ENCODE measurements around the gene DIPK1A.

The DIPK1A gene

GRCh38 chr1:92953491-92953890 lies 7.8 kb downstream of the DIPK1A start:
- peak in 1 of 2 donors; percentile 29 for DNase-seq (ENCODE audit: low read depth in 2 of 2)

DNA sequence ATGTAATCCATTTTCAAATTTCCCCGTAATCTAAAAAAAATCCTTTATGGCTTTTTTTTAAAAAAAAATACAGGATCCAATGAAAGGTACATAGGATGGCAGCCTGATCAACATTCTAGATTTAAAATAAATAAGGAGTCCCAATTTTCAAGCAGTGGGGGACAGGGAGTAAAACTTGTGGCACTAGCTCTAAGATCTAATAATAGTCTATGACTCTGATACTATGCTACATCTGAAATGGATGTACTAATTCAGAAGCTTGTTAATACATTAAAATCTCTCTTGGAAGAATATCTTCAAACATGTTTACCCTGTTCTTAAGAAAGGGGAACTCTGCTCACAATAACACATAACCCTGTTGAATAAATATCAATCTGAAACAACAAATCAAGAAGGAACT lies 8.5 kb downstream of the DIPK1A start:
- no peak for DNase-seq (ENCODE audit: low read depth in 2 of 2)

- DNase-seq (ENCODE audit: low read depth in 2 of 2): no peak
These were observed 10.1 kb downstream of the DIPK1A start for GRCh38 chr1:92951141-92951582.

DNA sequence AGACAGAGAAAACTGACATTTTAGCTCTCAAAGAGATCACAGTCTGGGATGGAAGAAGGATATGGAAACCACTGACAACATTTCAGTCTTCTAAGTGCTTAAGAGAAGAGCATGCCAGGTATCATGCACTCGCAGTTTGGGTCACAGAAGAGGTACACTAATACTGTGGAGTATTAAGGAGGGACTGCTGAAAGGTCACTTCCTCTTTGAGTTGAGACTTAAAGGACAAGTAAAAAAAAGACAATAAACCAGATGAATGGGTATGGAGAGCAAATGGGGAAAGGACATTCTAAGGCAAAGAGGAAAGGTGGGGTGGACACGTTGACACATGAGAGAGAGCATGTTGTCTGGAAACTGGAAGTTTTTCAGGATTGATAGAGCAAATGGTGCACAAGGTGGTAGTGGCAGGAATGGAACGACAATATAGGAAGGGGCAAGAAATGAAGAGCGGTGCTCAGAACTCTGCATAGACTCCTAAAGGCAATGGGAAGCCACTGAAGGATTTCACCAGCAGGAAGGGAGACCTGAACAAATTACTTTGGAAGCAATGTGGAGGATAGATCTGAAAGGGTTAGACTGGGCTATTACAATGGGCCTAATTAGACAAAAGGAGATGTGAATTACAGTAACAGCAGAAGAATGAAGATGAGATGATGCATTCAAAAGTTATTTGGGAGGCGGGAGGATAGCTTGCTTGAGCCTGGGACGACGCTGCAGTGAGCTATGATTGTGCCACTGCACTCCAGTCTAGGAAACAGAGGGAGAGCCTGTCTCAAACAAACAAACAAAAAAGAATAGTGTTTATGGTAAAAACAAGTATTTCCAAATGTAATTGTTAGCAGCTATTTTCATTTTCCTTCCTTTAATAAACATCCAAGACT lies 11.1 kb downstream of the DIPK1A start:
- DNase-seq (ENCODE audit: low read depth in 2 of 2): no peak

DNA sequence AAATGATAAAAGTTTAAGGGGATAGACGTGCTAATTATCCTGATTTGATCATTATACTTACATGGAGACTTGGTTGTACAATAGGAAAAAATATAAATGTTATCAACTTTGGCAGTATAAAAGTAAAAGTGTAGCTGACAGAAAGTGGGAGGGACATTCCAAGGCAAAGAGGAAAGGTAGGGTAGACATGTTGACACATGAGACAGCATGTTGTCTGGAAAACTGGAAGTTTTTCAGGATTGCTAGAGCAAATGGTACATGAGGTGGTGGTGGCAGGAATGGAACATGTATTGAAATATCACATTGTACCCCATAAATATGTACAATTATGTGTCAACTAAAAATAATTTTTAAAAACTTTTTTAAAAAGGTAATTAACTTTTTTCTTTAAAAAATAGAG lies 13.2 kb downstream of the DIPK1A start:
- DNase-seq (ENCODE audit: low read depth in 2 of 2): no peak

GRCh38 chr1:92945748-92946270 lies 15.5 kb downstream of the DIPK1A start:
- no peak for DNase-seq (ENCODE audit: low read depth in 2 of 2)

DNA sequence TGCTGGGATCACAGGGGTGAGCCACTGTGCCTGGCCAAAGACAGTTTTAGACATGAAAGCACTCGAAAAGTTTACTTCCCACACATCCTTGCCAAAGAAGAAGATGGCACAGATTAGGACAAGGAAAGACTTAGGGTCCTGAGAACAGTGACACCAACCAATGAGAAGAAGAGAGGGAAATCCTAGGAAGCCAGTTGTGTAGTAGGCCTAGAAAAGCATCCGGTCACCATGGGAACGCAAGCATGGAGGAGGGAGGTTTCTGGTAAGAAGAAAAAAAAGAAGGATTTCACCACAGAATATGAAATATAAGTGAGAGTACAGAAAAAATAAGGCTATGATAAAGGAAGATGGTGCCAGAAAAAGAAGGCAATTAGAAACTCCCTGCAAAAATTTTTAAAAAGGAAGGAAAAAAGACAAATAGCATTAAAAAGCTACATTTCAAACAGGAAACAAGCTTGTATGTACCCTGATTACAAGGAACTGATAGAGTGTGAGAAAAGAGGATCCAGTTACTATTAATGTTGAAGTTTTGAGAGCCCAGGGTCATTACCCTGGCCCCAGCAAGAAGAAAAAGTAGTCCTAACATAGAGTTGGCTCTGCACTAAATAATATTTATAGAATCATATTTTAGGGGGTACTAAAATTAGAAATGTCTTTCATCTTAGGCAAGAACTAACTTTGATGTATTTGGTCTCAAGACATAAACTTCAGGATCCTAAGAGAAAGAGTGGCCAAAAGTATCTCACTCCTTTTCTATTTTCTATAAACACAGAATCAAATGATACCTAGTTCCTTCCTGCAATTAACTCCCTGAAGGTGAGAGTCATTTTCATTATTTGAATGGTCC lies 16.1 kb downstream of the DIPK1A start:
- no peak for DNase-seq (ENCODE audit: low read depth in 2 of 2)

DNA sequence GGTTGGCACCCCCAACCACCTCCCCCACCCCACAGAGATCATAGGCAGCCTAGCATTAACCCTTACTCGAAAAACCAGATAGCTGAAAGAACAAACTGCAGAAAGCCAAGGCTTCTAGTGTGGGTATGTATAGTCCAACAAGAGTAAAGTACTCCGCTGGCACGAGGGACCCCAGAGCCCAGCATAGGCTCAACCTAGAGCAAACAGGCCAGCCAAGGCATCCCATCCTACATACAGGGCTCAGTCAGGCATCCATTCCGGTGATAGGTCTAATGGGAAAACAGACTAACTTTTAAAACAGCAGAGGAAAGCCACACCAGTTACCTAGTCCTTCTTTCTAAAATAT lies 17.8 kb downstream of the DIPK1A start:
- DNase-seq (ENCODE audit: low read depth in 2 of 2): no peak

GRCh38 chr1:92940541-92940940 lies 20.7 kb downstream of the DIPK1A start:
- no peak for DNase-seq (ENCODE audit: low read depth in 2 of 2)

GRCh38 chr1:92937731-92938130 lies 23.5 kb downstream of the DIPK1A start:
- no peak for DNase-seq (ENCODE audit: low read depth in 2 of 2)

- DNase-seq (ENCODE audit: low read depth in 2 of 2): no peak
These were observed 24.4 kb downstream of the DIPK1A start for GRCh38 chr1:92936865-92937264.

GRCh38 chr1:92934395-92935378 lies 26.6 kb downstream of the DIPK1A start:
- DNase-seq (ENCODE audit: low read depth in 2 of 2): no peak

DNA sequence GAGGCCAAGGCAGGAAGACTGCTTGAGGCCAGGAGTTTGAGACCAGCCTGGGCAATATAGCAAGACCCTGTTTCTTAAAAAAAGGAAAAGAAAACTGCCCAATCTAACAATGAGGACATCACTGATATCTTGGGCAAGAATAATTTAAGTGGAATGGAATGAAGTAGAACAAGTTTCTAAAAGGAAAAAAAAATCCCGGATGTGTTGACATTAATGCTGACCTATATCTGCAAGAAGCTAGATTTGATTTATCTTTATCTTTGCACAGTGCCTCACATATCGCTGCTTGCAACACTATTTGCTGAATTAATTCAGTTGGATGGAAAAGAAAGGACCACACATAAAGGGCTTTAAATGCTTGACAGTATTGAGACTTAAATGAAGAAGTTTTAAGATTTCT lies 27.8 kb downstream of the DIPK1A start:
- DNase-seq (ENCODE audit: low read depth in 2 of 2): no peak

GRCh38 chr1:92931691-92932090 lies 29.6 kb downstream of the DIPK1A start:
- no peak for DNase-seq (ENCODE audit: low read depth in 2 of 2)

DNA sequence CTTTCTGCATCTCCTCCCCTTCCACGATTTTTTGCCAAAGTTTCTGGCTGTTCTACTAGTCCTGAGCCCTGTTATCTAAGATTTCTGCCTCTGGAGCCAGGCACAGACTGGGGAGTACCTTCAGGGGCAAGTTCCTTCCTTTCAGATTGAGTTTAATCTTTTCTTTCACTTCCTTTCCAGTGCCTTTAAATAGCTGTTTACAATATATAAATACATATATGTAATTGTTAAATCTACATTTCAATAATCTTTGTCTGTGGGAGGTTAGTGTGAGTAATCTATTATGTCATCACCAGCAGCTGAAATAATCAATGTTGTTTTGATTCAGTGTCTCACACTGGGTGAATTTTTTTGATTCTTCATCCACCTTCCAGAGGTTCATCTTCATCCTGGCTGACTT lies 31.8 kb downstream of the DIPK1A start:
- DNase-seq (ENCODE audit: low read depth in 2 of 2): no peak

- no peak for DNase-seq (ENCODE audit: low read depth in 2 of 2)
These were observed 33.4 kb downstream of the DIPK1A start for GRCh38 chr1:92927870-92928269.

DNA sequence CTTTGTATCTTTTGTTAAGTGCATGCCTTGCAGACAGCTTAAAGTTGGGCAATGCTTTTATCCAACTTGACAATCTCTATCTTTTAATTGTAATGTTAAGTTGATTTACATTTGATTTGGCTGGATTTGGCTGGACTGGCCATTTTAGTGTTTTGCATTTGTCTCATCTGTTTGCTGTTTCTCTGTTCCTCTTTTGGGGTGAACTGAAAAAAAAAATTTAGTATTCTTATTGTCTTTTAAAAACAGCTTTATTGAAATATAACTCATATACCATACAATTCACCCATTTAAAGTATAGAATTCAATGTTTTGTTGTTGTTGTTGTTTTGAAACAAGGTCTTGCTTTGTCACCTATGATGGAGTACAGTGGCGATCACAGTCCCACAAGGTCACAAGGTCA lies 34.4 kb downstream of the DIPK1A start:
- no peak for DNase-seq (ENCODE audit: low read depth in 2 of 2)

GRCh38 chr1:92924501-92924900 lies 36.8 kb downstream of the DIPK1A start:
- no peak for DNase-seq (ENCODE audit: low read depth in 2 of 2)

GRCh38 chr1:92923664-92924063 lies 37.6 kb downstream of the DIPK1A start:
- DNase-seq (ENCODE audit: low read depth in 2 of 2): no peak

- no peak for DNase-seq (ENCODE audit: low read depth in 2 of 2)
These were observed 38.8 kb downstream of the DIPK1A start for GRCh38 chr1:92922356-92923035.
